ENCODE results near the gene KCNJ11.
A peak's percentile ranks its signal among the peaks of the same experiment; 100 is the strongest.

KCNJ11 gene

GRCh38 chr11:17352950-17353820 lies 35.3 kb downstream of the KCNJ11 start:
- DNase-seq, result peak; percentile 79 to 84

GRCh38 chr11:17351510-17352176 lies 36.8 kb downstream of the KCNJ11 start, which contains the start of gene NCR3LG1:
TSS of gene NCR3LG1 (plus strand) at chr11:17351800. CDS start at chr11:17351970, 170 bp downstream.
- DNase-seq, result peak; percentile 95 to 98

GRCh38 chr11:17351172-17351509 lies 37.3 kb downstream of the KCNJ11 start:
- no peak for DNase-seq

GRCh38 chr11:17350455-17351171 lies 37.8 kb downstream of the KCNJ11 start:
- peak in 1 of 2 donors; percentile 24 for DNase-seq

GRCh38 chr11:17347676-17348075 lies 40.8 kb downstream of the KCNJ11 start:
- no peak for DNase-seq

GRCh38 chr11:17343907-17344306 lies 44.6 kb downstream of the KCNJ11 start:
- DNase-seq, result no peak

- DNase-seq, result no peak
Measured at GRCh38 chr11:17343257-17343656, 45.2 kb downstream of the KCNJ11 start.
